Middle frontal gyrus (tissue), 1 donor: ENCODE data around the gene UBE2L3.
"Not testable (repeated sequence)": the region's sequence is repeated elsewhere in the genome, so short reads cannot be mapped to it uniquely, and the experiment has no call there.

Experiments used
- DNase-seq: peaks from one replicate; pipeline ENCODE4 v3.0.0-alpha.2; 2015; ENCODE audit warnings: low spot score; ENCODE audit errors: extremely low spot score

The UBE2L3 gene

DNA sequence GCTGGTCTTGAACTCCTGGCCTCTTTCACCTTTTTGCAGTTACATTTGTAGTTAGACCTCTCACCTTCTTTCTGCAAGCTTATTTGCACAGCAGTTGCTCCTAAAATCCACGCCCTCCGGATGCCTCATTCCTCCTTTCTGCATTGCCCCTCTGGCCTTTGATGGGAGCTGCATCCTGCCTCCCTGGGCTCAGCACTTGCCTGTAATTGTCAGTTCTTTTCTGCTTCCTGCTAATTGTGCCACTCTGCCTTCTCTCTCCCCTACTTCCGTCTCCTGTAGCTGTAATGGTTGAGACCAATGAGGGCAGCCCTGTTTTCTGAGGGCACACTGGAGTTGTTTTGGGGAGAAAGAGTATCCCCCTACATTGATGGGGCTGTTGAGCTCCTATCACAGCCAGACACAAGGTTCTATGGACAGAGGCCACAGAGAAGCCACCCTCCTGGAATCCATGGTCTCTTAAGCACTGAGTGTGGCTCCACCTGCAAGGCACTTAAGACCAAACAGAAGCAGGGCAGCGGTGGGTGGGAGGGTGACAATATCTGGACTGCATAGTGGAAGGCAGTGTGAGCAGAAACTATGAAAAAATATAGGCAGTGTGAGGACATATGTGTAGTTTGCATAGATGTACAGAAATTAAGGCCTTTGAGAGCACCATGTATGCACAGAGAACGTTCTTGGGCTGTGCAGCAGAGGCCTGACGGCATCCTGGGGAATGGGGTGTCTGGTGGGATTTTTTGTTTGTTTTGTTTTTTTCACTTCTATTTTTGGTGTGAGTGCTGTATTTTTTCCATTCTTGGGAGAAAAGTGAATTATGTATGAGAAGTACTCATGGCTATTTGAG lies 31.8 kb downstream of the UBE2L3 start:
- no peak for DNase-seq

GRCh38 chr22:21602579-21602978 lies 35.1 kb downstream of the UBE2L3 start:
- no peak for DNase-seq

- DNase-seq, result no peak
These were observed 36.5 kb downstream of the UBE2L3 start for GRCh38 chr22:21603973-21604372.

DNA sequence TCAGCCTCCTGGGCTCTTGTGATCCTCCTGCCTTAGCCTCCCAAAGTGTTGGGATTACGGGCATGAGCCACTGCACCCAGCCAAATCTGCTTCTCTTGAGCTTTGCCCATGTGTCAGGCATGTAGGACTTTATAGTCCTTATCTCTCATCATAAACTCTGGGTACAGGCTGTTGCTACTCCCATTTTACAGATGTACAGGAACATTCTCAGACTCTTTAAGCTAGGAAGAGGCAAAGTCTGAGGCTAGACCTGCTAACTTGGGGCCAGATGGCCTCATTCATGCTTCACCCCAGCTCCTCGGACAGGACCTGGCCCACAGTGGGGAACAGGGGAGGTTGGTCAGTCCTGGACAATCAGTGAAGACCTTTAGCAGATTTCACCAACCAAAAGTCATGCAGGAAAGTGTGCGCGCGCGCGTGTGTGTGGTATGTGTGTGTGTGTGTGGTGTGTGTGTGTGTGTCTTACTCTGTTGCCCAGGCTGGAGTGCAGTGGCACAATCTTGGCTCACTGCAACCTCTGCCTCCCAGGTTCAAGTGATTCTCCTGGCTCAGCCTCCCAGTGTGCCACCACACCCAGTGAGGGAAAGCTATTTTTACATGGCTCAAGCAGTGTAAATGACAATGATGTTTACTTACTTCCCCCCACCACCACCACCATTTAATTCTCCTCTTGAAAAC lies 38.5 kb downstream of the UBE2L3 start:
- DNase-seq, result no peak

DNA sequence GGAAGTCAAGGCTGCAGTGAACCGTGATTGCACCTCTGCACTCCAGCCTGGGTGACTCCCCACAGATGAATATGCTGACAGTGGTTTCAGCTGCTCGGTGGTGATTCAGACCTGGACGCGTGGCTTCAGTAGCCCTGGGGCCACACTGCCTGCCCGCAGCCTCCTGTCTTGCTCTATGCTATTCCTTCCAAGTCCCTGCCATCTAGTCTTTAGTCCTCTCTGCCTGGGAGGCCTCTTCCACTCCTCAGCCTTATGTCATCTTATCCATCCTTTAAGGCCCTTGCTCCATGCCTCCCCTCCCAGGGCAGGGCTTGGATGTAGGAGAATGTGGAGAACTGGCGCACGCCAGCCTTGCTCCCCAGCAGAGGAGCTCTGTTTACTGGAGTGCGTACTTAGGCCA lies 39.3 kb downstream of the UBE2L3 start:
- no peak for DNase-seq

GRCh38 chr22:21609556-21610157 lies 42.1 kb downstream of the UBE2L3 start:
- not testable (repeated sequence) for DNase-seq

DNA sequence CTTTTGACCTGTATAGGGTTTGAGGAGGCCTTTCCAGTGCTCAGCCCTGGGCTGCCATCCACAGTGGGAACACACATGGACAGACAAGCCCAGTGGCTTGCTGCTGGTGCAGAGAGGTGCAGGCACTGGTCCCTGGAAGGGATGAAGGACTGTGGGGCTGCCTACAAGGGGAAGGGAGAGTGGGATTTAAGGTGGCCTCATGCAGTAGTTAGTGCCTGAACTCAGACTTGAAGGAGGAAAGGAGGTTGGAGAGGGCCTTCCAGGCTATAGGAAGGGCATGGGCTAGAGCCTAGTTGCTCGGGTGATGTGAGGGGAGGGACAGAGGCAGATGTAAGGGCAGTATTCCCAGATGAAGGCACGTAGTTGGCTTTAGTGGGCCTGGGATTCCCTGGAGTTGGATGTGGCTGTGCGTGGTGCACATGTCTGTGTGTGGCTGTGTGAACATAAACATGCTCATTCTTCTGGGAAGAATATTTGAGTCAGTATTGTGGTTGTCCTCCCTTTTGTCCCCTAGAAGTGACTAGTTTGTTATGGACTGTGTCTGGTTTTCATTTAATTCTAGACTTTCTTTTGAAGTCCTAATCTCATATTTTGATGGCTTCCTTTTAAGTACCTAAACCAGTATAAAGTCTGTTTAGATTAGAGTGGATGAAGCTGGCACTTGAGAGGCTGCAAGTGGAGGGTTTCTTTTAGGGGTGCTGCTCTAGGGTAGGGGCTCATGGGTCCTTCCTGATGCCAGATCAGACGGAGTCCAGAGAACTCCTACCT lies 43.9 kb downstream of the UBE2L3 start:
- DNase-seq, result no peak

- no peak for DNase-seq
These were observed 45.3 kb downstream of the UBE2L3 start for GRCh38 chr22:21612858-21613257.

DNA sequence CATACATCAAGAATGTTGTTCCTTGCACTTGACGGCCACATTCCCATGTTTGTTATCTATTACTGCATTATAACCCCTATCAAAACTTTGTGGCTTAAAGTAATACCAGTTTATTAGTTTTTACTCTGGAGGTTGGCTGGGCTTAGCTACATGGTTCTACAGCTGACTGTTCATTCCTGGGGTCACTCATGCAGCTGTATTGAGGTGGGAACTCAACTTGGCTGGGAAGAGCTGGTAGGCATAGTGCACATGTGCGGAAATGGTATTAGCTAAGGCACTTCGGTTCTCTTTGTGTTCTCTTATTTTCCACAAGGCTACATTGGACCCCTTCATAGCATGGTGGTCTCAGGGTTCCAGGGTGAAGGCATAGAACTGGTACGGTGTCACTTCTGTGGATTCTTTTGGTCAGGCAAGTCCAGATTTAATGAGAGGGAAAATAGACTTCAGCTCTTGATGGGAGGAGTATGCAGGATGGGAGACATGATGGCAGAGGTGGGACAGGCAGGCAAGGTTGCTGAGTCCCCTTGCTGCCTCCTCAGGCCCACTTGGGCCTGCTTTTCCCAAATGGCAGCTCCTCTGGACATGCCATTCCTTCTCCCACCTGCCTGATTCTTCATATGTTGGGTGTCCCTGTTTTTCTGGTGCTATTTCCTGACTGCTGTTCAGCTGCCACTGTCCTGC lies 46.2 kb downstream of the UBE2L3 start:
- DNase-seq, result no peak

DNA sequence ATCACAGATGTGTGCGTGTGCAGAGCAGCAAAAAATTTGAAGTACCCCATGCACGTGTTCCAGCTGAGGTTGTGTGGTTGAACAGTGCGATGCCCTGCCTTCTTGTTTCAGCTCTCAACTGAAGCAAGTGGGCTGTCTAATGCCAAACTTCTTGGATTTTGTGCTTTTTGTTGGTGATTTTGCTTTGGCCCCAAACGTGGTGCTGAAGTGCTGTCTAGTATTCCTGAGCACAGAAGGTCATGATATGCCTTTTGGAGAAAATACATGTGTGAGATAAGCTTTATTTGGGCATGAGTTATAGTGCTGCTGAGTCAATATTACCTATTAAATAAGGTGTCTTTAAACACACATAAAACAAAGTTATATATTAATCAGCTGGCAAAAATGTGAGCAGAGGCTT lies 48.2 kb downstream of the UBE2L3 start:
- no peak for DNase-seq

DNA sequence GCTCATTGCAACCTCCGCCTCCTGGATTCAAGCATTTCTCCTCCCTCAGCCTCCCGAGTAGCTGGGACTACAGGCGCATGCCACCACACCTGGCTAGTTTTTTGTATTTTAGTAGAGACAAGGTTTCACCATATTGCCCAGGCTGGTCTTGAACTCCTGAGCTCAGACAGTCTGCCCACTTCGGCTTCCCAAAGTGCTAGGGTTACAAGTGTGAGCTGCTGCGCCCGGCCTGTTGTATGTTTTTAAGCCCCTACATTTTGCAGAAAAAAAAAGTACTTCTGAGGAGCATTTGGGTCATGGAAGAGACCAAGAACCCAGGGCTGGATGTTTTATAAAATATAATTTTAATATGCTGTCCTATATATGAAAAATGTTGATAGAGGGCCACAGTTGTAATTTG lies 49.8 kb downstream of the UBE2L3 start:
- not testable (repeated sequence) for DNase-seq

GRCh38 chr22:21621025-21621424 lies 53.5 kb downstream of the UBE2L3 start:
- DNase-seq, result no peak

GRCh38 chr22:21622011-21622918 lies 54.8 kb downstream of the UBE2L3 start:
- no peak for DNase-seq

DNA sequence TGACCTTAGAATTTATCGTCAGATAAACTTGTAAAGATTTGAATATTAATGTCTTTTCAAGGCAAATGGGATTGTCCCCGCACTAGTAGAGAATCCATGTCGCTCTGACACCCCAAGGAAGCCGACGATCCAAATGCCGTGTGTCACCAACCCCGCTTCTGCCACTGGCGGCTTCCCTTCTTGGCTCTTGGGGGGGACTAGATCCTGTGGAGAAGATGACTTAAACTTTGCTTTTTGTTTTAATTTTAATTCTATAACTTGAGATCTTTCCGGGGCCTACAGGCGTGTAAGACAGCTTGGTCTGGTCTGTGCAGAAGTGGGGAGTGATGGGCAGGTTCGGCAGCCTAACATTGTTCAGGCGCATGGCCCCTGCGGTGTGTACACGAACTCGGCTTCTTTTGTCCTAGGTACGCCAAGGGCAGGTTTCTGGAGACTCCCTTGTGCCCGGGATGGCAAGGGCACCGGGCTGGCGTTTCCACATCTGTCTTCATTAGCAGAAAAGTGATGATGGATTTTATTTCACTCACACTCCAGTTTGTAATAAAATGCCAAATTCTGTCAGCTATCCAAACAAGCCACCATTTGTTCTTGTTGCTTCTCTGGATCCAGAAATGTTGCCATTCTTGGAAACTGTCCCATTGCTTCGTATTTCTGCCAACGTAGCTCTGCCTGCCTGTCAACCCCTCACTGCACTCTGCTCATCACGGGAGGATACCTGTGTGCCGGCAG lies 55.6 kb downstream of the UBE2L3 start:
- DNase-seq, result peak; percentile 17

DNA sequence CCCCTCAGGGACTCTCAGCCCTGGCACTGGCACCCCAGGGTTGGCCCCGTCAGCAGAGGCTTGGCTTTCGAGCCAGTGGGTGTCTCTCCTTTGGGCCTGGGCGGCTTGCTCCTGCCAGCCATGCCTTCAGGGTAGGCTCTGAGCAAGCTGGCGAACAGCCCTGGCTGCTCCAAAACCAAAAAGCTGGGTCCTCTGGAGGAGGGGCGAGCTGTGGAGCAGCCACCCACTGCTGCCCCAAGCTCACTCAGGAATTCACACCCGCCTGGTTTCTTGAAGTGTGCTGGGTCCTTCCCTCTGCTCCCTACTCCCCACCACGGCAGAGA lies 56.1 kb downstream of the UBE2L3 start:
- DNase-seq, result peak; percentile 42

GRCh38 chr22:21624120-21624879 lies 56.8 kb downstream of the UBE2L3 start:
- peak; percentile 6 for DNase-seq

- DNase-seq, result no peak
These were observed 57.6 kb downstream of the UBE2L3 start for GRCh38 chr22:21624880-21625791.
